ENCODE measurements around the gene GRM3.
"Not testable (repeated sequence)": the region's sequence is repeated elsewhere in the genome, so short reads cannot be mapped to it uniquely, and the experiment has no call there.

The GRM3 gene

GRCh38 chr7:86643561-86644281, at the start of gene GRM3:
GRM3 (plus strand) TSS chr7:86643909; CDS start chr7:86765146, 121,237 bp downstream.
- DNase-seq = no peak

GRCh38 chr7:86598311-86598710, 45.4 kb upstream of the GRM3 start:
- no peak for DNase-seq

GRCh38 chr7:86598721-86599120, 45.0 kb upstream of the GRM3 start:
- DNase-seq = no peak

GRCh38 chr7:86600506-86601290, 43.0 kb upstream of the GRM3 start:
- DNase-seq = no peak

- not testable (repeated sequence) for DNase-seq
Observed at GRCh38 chr7:86615711-86616110, 28.0 kb upstream of the GRM3 start.

GRCh38 chr7:86644282-86645224, 844 bp downstream of the GRM3 start:
- DNase-seq = no peak

- no peak for DNase-seq
Observed at GRCh38 chr7:86645225-86645608, 1.5 kb downstream of the GRM3 start.

- no peak for DNase-seq
Observed at GRCh38 chr7:86645676-86646276, 2.1 kb downstream of the GRM3 start.

- DNase-seq = no peak
Observed at GRCh38 chr7:86647385-86648094, 3.8 kb downstream of the GRM3 start.

- no peak for DNase-seq
Observed at GRCh38 chr7:86648169-86648568, 4.5 kb downstream of the GRM3 start.

GRCh38 chr7:86653919-86654659, 10.4 kb downstream of the GRM3 start:
- no peak for DNase-seq

GRCh38 chr7:86657948-86658347, 14.2 kb downstream of the GRM3 start:
- DNase-seq = no peak

GRCh38 chr7:86660950-86661462, 17.3 kb downstream of the GRM3 start:
- DNase-seq = no peak

GRCh38 chr7:86664486-86664885, 20.8 kb downstream of the GRM3 start:
- DNase-seq = no peak

- DNase-seq = no peak
Observed at GRCh38 chr7:86664991-86665390, 21.3 kb downstream of the GRM3 start.

GRCh38 chr7:86665669-86666068, 22.0 kb downstream of the GRM3 start:
- DNase-seq = no peak

GRCh38 chr7:86667732-86668131, 24.0 kb downstream of the GRM3 start:
- no peak for DNase-seq

- no peak for DNase-seq
Observed at GRCh38 chr7:86668315-86668714, 24.6 kb downstream of the GRM3 start.

- DNase-seq = no peak
Observed at GRCh38 chr7:86687831-86688230, 44.1 kb downstream of the GRM3 start.

- no peak for DNase-seq
Observed at GRCh38 chr7:86689363-86689762, 45.7 kb downstream of the GRM3 start.

GRCh38 chr7:86692755-86693154, 49.0 kb downstream of the GRM3 start:
- DNase-seq = no peak

Data from cerebellar nuclear complex (tissue), 1 donor.